ENCODE measurements around the gene GALNT14. TPM values are rescaled to one million over a fixed set of nuclear protein-coding genes. Genes with fewer than 3 reads are reported as not detected.

GALNT14 gene
- total and polyA plus RNA-seq, 9 of the 15 experiments (the other 6 are each of a cell fraction or from before 2014, with no cell fraction given) = 0.11 TPM; not detected in 8

DNA sequence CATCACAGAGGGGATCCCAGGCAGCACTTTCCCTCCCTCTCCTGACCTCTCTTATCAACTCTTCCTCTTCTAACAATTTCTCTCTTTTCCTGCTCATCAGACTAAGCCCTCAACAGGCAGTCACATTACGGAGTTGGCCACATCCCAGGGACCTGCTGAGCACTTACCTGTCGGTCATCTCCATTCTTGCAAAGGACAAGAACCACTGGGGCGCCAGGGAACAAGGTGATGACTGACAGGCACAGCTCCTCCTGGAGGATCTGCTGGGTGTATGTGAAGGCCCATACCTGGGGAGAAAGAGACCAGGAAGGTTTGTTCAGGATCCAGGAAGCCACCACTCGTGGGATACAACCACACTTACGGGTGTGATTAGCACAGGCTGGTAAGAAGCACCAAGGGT lies 226.2 kb downstream of the GALNT14 start:
- H3K9me1 ChIP-seq (ENCODE audit: control insufficient read depth, insufficient read depth, low read length) = no peaks in the 10 kb centered on the region
- no peaks in the 10 kb centered on the region for H3K27me3 ChIP-seq (ENCODE audit: control insufficient read depth in 2 of 2, insufficient read depth in 2 of 2, low read length in 2 of 2)
- H3K9me3 ChIP-seq (replicated peaks; ENCODE audit: control insufficient read depth, insufficient read depth, low read depth, low read length) = no peaks in the 10 kb centered on the region
- ATAC-seq (no peak), FAIRE-seq (no peak), DNase-seq (ENCODE audit: extremely low read depth in 1 of 4, low spot score in 3 of 4) (no peak)
- H3K4me2 ChIP-seq (ENCODE audit: insufficient read depth, low read length) = no peak overlapping the region
- H3K9ac ChIP-seq (ENCODE audit: insufficient read depth in 1 of 2, low read depth in 2 of 2, low read length in 2 of 2) = no peak overlapping the region
- intact Hi-C loops (cut with micrococcal nuclease) = loop anchor here (10.0 kb wide), 1 partner anchor 197 kb away; no protein-coding TSS in a partner anchor
- H3K36me3 ChIP-seq (ENCODE audit: control insufficient read depth, insufficient read depth, low read length) = no peaks in the 10 kb centered on the region
- no peaks in the 10 kb centered on the region for H4K20me1 ChIP-seq (replicated peaks; ENCODE audit: control insufficient read depth, insufficient read depth, low read length)
- H3K4me1 ChIP-seq (replicated peaks in 1 of 2; ENCODE audit: control insufficient read depth in 2 of 2, insufficient read depth in 2 of 2, low read length in 2 of 2) = no peaks in the 10 kb centered on the region
- in situ Hi-C loops (cut with MboI) = no loop called here
- H2AFZ ChIP-seq (ENCODE audit: low read depth, low read length) = no peak overlapping the region
- no peaks in the 10 kb centered on the region for H3K79me2 ChIP-seq (ENCODE audit: control insufficient read depth, insufficient read depth, low read length)
- no peak for TF ChIP-seq GATAD2B (IDR thresholded peaks at IDR 0.05; ENCODE audit: borderline replicate concordance)
- no peak for TF ChIP-seq ETV5 (CRISPR knock-in tag; IDR thresholded peaks at IDR 0.05; ENCODE audit: low read depth)
- TF ChIP-seq, protein P1, sequence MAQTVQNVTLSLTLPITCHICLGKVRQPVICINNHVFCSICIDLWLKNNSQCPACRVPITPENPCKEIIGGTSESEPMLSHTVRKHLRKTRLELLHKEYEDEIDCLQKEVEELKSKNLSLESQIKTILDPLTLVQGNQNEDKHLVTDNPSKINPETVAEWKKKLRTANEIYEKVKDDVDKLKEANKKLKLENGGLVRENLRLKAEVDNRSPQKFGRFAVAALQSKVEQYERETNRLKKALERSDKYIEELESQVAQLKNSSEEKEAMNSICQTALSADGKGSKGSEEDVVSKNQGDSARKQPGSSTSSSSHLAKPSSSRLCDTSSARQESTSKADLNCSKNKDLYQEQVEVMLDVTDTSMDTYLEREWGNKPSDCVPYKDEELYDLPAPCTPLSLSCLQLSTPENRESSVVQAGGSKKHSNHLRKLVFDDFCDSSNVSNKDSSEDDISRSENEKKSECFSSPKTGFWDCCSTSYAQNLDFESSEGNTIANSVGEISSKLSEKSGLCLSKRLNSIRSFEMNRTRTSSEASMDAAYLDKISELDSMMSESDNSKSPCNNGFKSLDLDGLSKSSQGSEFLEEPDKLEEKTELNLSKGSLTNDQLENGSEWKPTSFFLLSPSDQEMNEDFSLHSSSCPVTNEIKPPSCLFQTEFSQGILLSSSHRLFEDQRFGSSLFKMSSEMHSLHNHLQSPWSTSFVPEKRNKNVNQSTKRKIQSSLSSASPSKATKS (CRISPR knock-in tag; IDR thresholded peaks at IDR 0.05) = no peak
- no peak for TF ChIP-seq DNMT1 (IDR thresholded peaks at IDR 0.05)
- TF ChIP-seq RBM15 (IDR thresholded peaks at IDR 0.05; ENCODE audit: insufficient read depth, low read length) = no peak
- no peak for TF ChIP-seq POLR2H (tag; IDR thresholded peaks at IDR 0.05; ENCODE audit: low read depth)
- TF ChIP-seq CTBP1 (IDR thresholded peaks at IDR 0.05; ENCODE audit: borderline replicate concordance) = no peak
- no peak for TF ChIP-seq TBP (optimal IDR thresholded peaks at IDR 0.05; ENCODE audit: low read depth, low read length)
- no peak for TF ChIP-seq SPI1 (IDR thresholded peaks at IDR 0.05; ENCODE audit: borderline replicate concordance, low read depth, low read length)
- TF ChIP-seq, protein P2, sequence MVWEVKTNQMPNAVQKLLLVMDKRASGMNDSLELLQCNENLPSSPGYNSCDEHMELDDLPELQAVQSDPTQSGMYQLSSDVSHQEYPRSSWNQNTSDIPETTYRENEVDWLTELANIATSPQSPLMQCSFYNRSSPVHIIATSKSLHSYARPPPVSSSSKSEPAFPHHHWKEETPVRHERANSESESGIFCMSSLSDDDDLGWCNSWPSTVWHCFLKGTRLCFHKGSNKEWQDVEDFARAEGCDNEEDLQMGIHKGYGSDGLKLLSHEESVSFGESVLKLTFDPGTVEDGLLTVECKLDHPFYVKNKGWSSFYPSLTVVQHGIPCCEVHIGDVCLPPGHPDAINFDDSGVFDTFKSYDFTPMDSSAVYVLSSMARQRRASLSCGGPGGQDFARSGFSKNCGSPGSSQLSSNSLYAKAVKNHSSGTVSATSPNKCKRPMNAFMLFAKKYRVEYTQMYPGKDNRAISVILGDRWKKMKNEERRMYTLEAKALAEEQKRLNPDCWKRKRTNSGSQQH (CRISPR knock-in tag; IDR thresholded peaks at IDR 0.05) = no peak
- no peak for TF ChIP-seq SMARCA4 (IDR thresholded peaks at IDR 0.05)
- no TSS peak for BruUV-seq (replicated peaks)
- no peak overlapping the region for H3K4me3 ChIP-seq
- ChIA-PET POLR2A (no interaction called here), CTCF (ENCODE audit: low intra/inter-chr PET ratio) (no interaction called here)
- H3K27ac ChIP-seq (ENCODE audit: extremely low read depth, low read depth, low read length) = no peak overlapping the region
- WGBS (ENCODE audit: insufficient coverage, low coverage, missing lambda C conversion rate) = 2% methylated on average over 5 of the region's 5 CpGs
